ENCODE measurements around the gene ULBP3.
A peak's percentile ranks its signal among the peaks of the same experiment; 100 is the strongest.

ULBP3 gene

GRCh38 chr6:150068720-150069648 lies at the start of gene ULBP3:
TSS of gene ULBP3 (minus strand) at chr6:150069121. CDS start at chr6:150069066, 55 bp downstream.
- DNase-seq = peak; percentile 37

GRCh38 chr6:150118627-150119026 lies 49.7 kb upstream of the ULBP3 start:
- DNase-seq = no peak

GRCh38 chr6:150118203-150118602 lies 49.3 kb upstream of the ULBP3 start:
- DNase-seq = no peak

DNA sequence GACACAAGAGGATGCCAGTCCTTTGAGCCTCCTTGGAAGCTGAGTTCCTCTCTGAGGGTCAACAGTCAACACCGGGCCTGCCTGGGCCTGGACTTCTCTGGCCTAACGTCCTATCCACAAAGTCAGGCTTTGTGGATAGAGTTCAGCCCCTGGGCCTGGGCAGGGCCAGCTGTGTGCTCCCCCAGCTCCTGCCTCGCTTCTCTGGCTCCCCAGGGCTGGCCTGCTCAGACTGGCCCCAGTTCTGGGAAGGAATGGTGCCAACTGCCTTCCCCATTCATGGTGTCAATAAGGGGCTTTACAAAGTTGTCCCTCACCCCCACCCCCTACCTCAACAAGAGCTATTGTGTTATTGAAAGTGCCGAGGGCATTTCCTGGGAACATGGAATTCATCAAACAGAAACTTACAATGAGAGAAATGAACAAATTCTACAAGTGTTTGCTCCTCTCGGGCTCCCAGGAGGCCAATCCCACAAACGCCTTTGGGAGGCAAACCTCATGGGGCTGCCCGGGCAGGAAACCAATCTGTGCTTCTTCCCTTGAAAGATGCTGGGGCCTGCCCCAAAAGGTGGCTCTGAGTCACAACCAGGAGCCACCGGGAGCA lies 47.4 kb upstream of the ULBP3 start:
- no peak for DNase-seq

DNA sequence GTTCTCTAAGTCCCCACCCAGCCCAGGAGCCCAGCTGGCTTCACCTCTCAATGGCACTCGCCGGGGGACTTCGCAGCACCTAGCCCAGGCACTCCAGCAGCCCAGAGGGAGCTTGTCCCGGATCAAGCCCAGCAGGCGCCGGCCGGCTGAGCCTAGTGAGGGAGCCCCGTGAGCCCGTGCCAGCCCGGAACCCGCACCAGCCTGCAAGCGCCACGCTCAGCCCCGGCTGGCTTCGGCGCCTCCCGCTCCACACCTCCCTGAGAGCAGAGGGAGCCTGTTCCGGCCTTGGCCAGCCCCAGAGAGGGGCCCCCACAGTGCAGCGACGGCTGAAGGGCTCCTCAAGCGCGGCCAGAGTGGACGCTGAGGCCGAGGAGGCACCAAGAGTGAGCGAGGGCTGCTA lies 46.8 kb upstream of the ULBP3 start:
- no peak for DNase-seq

GRCh38 chr6:150112233-150112632 lies 43.3 kb upstream of the ULBP3 start:
- DNase-seq = no peak

- DNase-seq = no peak
These were observed 33.9 kb upstream of the ULBP3 start for GRCh38 chr6:150102750-150103270.

DNA sequence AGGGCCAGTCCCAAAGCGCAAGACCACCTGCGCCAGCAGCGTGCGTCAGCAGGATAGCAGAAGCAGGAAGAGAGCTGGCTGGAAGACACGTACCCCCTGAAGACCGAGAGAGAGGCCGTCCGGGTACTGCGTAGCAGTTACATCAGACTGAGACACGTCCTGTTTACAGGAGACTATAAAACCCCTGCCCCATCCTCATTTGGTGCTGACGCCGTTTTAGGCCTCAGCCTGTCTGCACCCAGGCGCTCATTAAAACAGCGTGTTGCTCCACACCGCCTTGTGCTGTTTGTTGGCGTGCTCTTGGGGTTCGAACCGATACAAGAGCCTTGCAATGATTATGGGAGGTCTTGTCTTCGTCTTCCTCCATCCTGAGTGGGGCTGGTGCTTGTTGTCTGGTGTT lies 31.8 kb upstream of the ULBP3 start:
- no peak for DNase-seq

DNA sequence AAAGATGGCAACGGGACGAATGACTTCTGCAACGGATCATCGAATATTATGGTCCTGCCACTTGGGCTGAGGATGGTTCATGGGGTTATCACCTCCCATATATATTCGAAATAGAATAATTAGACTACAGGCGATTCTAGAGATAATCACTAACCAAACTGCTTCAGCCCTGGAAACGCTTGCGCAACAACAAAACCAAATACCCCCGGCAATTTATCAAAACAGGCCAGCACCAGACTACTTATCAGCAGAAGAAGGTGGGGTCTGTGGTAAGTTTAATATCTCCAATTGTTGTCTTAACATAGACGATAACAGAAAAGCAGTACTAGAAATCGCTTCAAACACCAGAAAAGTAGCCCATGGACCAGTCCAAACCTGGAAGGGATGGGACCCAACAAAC lies 31.0 kb upstream of the ULBP3 start:
- no peak for DNase-seq

GRCh38 chr6:150099546-150099945 lies 30.6 kb upstream of the ULBP3 start:
- no peak for DNase-seq

DNA sequence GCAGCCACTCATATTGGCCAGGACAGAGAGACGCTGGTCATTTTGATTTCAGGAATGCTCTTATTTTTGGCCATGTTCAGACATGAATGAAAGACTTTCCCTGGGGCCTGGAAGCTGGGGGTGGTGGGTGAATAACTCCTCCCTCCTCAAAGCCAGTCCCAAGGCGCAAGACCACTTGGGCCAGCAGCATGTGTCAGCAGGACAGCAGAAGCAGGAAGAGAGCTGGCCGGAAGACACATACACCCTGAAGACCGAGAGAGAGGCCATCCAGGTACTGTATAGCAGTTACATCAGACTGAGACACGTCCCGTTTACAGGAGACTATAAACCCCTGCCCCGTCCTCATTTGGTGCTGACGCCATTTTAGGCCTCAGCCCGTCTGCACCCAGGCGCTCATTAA lies 29.2 kb upstream of the ULBP3 start:
- no peak for DNase-seq

DNA sequence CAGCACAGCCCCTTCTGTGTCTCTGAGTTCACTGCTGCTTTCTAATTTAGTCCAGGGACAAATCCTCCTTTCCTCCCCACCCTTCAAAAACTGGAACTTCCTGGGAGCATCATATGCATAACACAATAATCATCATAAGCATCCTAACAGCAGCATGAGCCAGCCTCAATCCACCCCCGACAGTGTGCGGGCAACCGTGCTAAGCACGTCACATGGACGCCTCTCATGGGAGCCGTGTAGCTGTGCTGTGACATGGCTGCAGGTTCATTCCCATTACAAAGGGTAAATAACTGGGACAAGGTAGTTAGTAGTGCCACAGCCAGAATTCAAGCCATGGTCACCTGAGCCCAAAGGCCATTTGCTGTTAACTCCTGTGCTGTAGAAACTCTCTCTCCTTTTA lies 24.5 kb upstream of the ULBP3 start:
- no peak for DNase-seq

DNA sequence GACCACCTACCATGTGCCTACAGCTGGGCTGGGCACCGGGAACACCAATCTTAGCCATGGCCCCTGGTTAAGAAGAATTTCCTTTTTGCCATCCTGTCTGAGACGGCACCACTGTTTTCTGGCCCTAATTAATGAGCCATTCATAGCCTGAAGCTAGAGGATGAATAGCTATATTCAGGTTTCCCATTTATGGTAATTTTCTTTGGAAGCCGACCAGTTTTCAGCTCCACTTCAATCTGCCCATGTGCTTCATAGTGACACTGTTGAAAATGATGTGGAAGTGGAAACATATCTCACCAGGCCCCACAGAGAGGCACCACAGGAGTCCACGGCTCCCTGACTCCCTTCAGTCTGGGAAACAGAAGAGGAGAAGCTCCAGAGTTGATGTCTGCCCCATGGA lies 22.6 kb upstream of the ULBP3 start:
- no peak for DNase-seq

DNA sequence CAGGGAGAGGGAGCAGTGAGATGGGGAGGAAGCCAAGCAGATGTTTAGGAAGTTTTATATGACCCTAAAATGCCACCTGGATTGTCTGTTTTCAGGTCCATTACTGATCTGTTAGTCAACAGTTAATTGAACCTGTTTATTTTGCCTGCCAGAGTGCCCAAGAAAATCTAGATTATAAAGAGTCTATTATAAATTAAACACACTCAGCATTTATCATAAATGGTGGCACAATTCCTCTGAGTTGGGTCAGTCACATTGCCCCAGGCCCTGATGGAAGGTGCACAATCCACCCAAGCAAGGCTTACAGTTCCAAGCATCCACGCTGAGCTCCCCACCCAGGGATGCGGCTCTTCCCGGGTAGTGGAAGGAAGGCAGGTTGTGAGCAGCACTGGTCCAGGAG lies 21.4 kb upstream of the ULBP3 start:
- DNase-seq = no peak

DNA sequence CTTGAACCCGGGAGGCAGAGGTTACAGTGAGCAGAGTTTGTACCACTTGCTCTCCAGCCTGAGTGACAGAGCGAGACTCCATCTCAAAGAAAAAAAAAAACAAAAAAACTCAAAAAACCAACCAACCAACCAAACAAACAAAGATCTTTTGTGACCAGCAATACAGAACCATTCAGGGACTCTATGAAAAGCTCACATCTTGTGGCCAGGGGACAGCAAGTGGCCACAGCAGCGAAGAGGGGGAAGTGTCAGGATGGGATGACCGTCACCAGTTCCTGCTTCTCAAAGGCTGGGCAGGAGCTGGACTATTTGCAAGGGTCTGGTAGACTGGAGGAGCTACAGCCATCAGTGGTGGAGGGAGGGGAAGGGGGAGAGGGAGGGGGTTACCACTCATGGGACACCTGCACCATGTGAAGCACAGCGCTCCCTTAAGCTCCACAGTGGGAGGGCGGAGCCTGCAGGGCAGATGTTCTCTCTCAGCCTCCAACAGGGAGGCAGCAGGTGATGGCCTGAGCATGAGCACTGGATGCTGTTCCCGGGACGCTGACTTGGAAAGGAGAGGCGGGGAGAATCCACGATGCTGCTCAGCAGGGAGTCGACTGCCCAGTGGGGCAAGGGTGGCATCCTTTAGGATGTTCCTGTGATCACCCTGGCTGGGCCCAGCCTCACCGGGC lies 19.7 kb upstream of the ULBP3 start:
- DNase-seq = no peak

DNA sequence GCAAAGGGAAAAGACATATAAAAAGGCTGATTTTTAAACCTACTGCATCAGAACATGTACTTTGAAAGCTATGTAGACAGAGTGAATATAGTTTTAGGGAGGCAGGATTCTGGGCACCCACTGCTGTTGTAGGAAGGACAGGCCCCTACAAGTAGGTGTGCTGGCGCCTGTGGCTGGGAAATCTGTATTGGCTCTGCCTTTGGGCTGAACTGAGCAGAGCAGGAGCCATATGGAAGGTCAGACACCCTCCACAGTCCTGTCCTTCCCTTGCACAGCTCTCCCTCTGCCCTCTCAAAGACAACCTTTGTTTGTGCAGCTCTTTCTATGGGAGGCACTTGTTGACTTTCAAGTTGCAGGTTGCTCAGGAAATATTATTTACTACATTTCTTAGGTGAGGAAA lies 18.4 kb upstream of the ULBP3 start:
- DNase-seq = no peak

DNA sequence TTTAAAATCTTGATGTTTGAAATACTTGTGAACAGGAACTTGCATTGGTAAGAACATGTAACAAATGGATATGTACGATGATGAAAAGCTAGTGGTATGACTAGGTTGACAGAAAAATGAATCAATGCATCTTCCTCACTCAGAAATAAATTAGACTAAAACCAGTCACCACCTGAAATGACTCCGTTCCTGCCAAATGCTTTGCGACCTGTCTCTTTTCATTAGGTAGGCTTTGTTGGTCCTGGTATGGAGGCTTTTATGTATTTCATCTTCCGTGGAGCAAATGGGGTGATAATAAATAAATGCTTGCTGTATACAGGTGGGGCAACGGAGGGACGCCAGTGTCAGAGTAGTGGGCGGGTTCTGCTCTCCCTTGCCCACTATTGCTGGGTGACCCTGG lies 17.1 kb upstream of the ULBP3 start:
- DNase-seq = no peak

DNA sequence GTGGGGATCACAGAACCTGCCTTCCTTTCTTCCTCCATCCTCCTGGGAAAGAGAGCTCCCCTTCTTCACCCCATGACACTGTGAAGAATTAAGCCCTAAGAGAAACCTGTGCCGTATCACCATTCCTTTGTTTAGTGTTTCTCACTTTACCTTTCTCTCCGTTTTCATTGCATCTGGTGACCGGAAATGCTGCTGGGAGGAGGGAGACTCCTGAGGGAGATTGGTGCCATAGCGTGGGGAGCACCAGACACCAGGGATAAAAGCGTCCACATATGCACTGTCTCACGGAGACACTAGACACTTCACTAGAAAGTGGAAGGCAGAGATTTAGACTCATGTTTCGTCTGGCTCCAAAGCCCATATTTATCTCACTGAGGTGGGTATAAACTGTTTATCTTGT lies 15.5 kb upstream of the ULBP3 start:
- DNase-seq = no peak

DNA sequence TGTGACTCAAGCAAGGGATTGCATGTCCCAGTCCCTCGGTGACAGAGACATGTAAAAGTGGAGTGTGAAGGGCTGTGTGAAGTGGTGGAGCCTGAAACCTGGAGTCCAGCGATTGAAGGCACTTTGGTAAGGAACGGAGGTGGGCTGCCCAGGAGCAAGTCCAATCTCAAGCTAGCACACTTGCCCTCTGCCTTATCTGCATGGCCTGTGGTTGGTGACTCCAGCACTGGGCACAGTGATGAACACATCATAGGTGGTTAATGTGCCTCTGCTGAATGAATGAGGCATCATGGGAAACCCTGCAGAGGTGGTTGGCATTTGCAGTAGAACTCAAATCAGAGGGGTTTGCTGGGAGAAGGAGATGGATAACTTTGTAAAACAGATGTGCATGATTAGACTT lies 14.9 kb upstream of the ULBP3 start:
- DNase-seq = no peak

GRCh38 chr6:150081702-150082101 lies 12.8 kb upstream of the ULBP3 start:
- no peak for DNase-seq

DNA sequence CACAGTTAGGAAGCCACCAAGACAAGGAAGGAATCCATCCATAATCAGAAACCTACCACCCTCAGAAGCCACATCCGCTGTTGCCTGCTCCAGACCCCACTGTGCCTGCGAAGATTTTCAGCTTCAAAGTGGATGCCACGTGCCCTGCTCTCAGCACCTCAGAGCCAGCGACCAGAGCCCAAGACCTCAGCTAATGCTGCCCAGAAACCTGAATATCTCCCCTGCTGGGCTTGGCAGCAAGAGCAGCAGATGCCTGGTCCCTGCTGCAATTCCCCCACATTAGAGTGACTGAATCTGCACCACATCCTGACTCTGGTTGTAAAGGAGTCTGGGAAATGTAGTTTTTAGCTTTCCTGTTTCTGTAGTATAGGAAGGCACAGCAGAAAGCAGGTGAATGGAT lies 10.7 kb upstream of the ULBP3 start:
- no peak for DNase-seq

DNA sequence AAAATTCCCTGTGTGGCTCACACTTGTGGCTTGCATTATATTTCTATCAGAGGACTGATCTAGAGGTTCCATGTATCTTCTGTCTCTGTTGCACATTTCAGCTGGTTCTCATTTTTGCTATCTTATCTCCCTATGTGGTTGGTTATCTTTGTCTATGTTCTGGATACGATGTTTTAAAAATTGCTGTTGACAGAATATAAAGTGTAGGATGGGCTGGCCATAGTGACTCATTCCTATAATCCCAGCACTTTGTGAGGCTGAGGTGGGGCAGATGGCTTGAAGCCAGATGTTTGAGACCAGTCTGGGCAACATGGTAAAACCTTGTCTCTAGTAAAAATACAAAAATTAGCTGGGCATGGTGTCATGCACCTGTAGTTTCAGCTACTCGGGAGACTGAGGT lies 9.9 kb upstream of the ULBP3 start:
- no peak for DNase-seq

DNA sequence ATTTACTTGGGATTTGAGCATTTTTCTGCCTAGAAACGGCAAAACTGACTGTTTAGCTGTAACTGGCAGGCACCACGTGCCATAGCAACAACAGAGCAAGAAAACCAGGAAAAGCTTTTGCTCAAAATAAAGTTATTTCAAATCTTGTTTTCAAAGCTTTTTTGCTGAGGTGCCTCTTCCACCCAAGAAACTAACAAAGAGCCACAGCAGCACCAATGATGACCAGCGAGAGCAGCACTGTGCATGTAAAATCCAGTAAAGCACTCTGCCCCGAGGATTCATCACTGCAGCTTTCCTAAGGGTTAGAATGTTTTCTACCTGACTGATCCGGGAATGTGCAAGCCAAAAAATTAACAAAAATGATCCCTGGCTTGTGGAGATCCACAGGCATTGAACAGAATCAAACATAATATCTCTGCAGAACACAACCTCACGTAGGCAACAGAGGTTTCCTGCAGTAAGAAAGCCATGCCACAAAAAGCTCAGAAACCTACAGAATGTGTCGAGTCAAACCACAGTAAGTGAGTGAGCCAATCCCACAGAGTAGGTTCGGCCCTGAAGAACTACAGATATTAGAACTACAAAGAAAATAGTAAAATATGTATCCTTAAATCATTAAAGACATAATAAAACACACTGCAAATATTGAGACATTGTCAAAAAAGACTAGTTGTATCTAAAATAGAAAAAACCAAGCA lies 7.4 kb upstream of the ULBP3 start:
- DNase-seq = no peak
